HCT116 (cell line): ENCODE data around the gene SIPA1L3. TPM values are rescaled to one million over a fixed set of nuclear protein-coding genes. Genes with fewer than 3 reads are reported as not detected.

Experiments
- ATAC-seq: fragments of 200-7000 bp; cut with Tn5 transposase; 2 replicates; pipeline ENCODE4 v1.9.1; 2020; ENCODE audit warnings: mild to moderate bottlenecking, moderate library complexity
- BruUV-seq: library from RNA; stranded (reverse); fragments of 400-500 nt; replicated peaks from 2 replicates; lab custom pipeline; 2021; lab: Mats Ljungman, UMichigan
- CTCF ChIA-PET: fragments of 300-600 bp; sonication (Branson Sonifier 250); formaldehyde crosslinking; loops from one replicate; lab custom pipeline; 2021; ENCODE audit warnings: antibody characterized with exemption; lab: Charles Lee
- POLR2A ChIA-PET: fragments of 300-600, 350-600 bp; sonication (Branson Sonifier 250); formaldehyde crosslinking; loops from one replicate; lab custom pipeline; 2021; ENCODE audit warnings: antibody characterized with exemption; lab: Charles Lee
- RAD21 ChIA-PET, 2 experiments: fragments of 300-600 bp; sonication (Branson Sonifier 250); formaldehyde crosslinking; loops; one replicate each; lab custom pipeline; 2023; ENCODE audit warnings: low total read pairs in 2 of 2; ENCODE audit not compliant: uncharacterized antibody in 2 of 2, unreplicated experiment in 2 of 2, low non-redundant PET in 1 of 2; lab: Charles Lee
- DNase-seq: peaks from one replicate; pipeline ENCODE4 v3.0.0-alpha.2; 2010; ENCODE audit warnings: low read depth, low spot score
- H2AFZ ChIP-seq: fragments of 200-600 bp; shearing (Covaris generic), sonication (generic); 2 replicates; pipeline ENCODE4 v1.6.1; 2017; ENCODE audit warnings: low read depth, mixed run types, mixed read lengths, antibody characterized with exemption, low read length; ENCODE audit not compliant: poor library complexity, severe bottlenecking
- H3K27ac ChIP-seq: 2 replicates; pipeline ENCODE4 v1.5.1; 2012; ENCODE audit warnings: low read depth, low read length
- H3K27me3 ChIP-seq: fragments of 200-600 bp; sonication (generic); 2 replicates; pipeline ENCODE4 v1.6.1; 2016; ENCODE audit warnings: mixed run types, low read length, mixed read lengths; ENCODE audit not compliant: insufficient read depth
- H3K36me3 ChIP-seq, 2 experiments: fragments of 200-500 bp in 1 of 2; fragments of 200-600 bp in 1 of 2; sonication (Bioruptor generic) in 1 of 2; sonication (generic) in 1 of 2; 2 replicates each; pipeline versions ENCODE4 v1.5.1 to v1.6.1; 2014 to 2016; ENCODE audit warnings: low read length in 2 of 2, inconsistent platforms in 1 of 2, mixed read lengths in 1 of 2, mixed run types in 1 of 2; ENCODE audit not compliant: insufficient read depth in 2 of 2, control insufficient read depth in 1 of 2
- H3K4me1 ChIP-seq, 2 experiments: fragments of 200-600 bp in 1 of 2; sonication (generic) in 1 of 2; 2 replicates each; pipeline versions ENCODE4 v1.5.1 to v1.6.1; 2012 to 2017; ENCODE audit warnings: low read length in 2 of 2, inconsistent platforms in 1 of 2, mild to moderate bottlenecking in 1 of 2, mixed read lengths in 1 of 2, mixed run types in 1 of 2, moderate library complexity in 1 of 2; ENCODE audit not compliant: insufficient read depth in 2 of 2, control insufficient read depth in 1 of 2
- H3K4me2 ChIP-seq: fragments of 200-600 bp; sonication (generic); 2 replicates; pipeline ENCODE4 v1.6.1; 2017; ENCODE audit warnings: mixed run types, low read length, mixed read lengths
- H3K4me3 ChIP-seq, 2 experiments: fragments of 200-600 bp in 1 of 2; sonication (generic) in 1 of 2; replicated peaks in 1 of 2; 2 replicates each; pipeline ENCODE4 v1.5.1; 2011 to 2016; ENCODE audit warnings: low read length in 2 of 2, control low read depth in 1 of 2, low read depth in 1 of 2, mild to moderate bottlenecking in 1 of 2, mixed read lengths in 1 of 2, mixed run types in 1 of 2
- H3K79me2 ChIP-seq: fragments of 200-600 bp; sonication (generic); 2 replicates; pipeline ENCODE4 v1.6.1; 2017; ENCODE audit warnings: mild to moderate bottlenecking, mixed run types, low read length, moderate library complexity, mixed read lengths; ENCODE audit not compliant: insufficient read depth
- H3K9ac ChIP-seq: fragments of 200-600 bp; sonication (generic); 2 replicates; pipeline ENCODE4 v1.6.1; 2016; ENCODE audit warnings: low read length, mixed read lengths
- H3K9me2 ChIP-seq: fragments of 200-600 bp; sonication (generic), shearing (Covaris generic); 2 replicates; pipeline ENCODE4 v1.6.1; 2017; ENCODE audit warnings: mixed run types, mild to moderate bottlenecking, moderate library complexity; ENCODE audit not compliant: insufficient read depth
- H3K9me3 ChIP-seq, 2 experiments: fragments of 200-500 bp in 1 of 2; fragments of 200-600 bp in 1 of 2; sonication (Bioruptor generic) in 1 of 2; sonication (generic) in 1 of 2; 2 replicates each; pipeline ENCODE4 v1.6.1; 2014 to 2017; ENCODE audit warnings: low read length in 2 of 2, mixed read lengths in 2 of 2, inconsistent platforms in 1 of 2, low read depth in 1 of 2, mild to moderate bottlenecking in 1 of 2, mixed run types in 1 of 2, moderate library complexity in 1 of 2; ENCODE audit not compliant: control insufficient read depth in 1 of 2, insufficient read depth in 1 of 2
- H4K20me1 ChIP-seq: fragments of 200-600 bp; sonication (generic), shearing (Covaris generic); 2 replicates; pipeline ENCODE4 v1.6.1; 2017; ENCODE audit warnings: mixed run types, mild to moderate bottlenecking, moderate library complexity; ENCODE audit not compliant: insufficient read depth
- CBX3 ChIP-seq: IDR thresholded peaks from 2 replicates; pipeline ENCODE4 v1.6.1; 2012; ENCODE audit warnings: low read depth
- EGR1 ChIP-seq: IDR thresholded peaks from 2 replicates; pipeline ENCODE4 v1.6.1; 2012; ENCODE audit warnings: low read depth
- EZH2 ChIP-seq: fragments of 200-600 bp; sonication (generic); IDR thresholded peaks from 2 replicates; pipeline ENCODE4 v1.6.1; 2017; ENCODE audit warnings: antibody characterized with exemption, mixed run types
- FOSL1 ChIP-seq: IDR thresholded peaks from 2 replicates; pipeline ENCODE4 v1.6.1; 2012; ENCODE audit warnings: low read depth
- POLR2A ChIP-seq: IDR thresholded peaks from 2 replicates; pipeline ENCODE4 v1.7.0; 2011; ENCODE audit warnings: borderline replicate concordance; ENCODE audit not compliant: insufficient read depth, insufficient read length; ENCODE audit errors: extremely low read depth
- RAD21 ChIP-seq: IDR thresholded peaks from 2 replicates; pipeline ENCODE4 v1.6.1; 2012; ENCODE audit warnings: low read depth, mild to moderate bottlenecking
- TCF7L2 ChIP-seq: IDR thresholded peaks from 2 replicates; pipeline ENCODE4 v1.7.0; 2011; ENCODE audit warnings: borderline replicate concordance, inconsistent platforms; ENCODE audit not compliant: insufficient read depth, insufficient read length; ENCODE audit errors: extremely low read depth
- intact Hi-C: fragments of 100-400 bp; cut with micrococcal nuclease; formaldehyde crosslinking; loops from 2 replicates; pipeline ENCODE4 v1.10.0; 2022
- total RNA-seq: library from RNA; stranded (reverse); gene quantifications from one replicate; pipeline ENCODE4 v1.2.1, GENCODE V29; 2021; ENCODE audit not compliant: unreplicated experiment
- TF ChIP-seq, protein P1 (sequence below), 3 experiments: fragments of 200-600 bp in 1 of 3; sonication (generic) in 1 of 3; IDR thresholded peaks in 2 of 3; conservative IDR thresholded peaks in 1 of 3; 2 replicates each; pipeline ENCODE4 v1.5.1; 2012 to 2017; ENCODE audit warnings: low read depth in 2 of 3, low read length in 2 of 3, antibody characterized with exemption in 1 of 3, borderline replicate concordance in 1 of 3, control low read depth in 1 of 3, mild to moderate bottlenecking in 1 of 3, mixed read lengths in 1 of 3, mixed run types in 1 of 3, moderate library complexity in 1 of 3; ENCODE audit not compliant: insufficient read depth in 1 of 3
- TF ChIP-seq, protein P2 (sequence below): IDR thresholded peaks from 2 replicates; pipeline ENCODE4 v1.6.1; 2012
- TF ChIP-seq, protein P3 (sequence below): IDR thresholded peaks from 2 replicates; pipeline ENCODE4 v1.6.1; 2012

Gene SIPA1L3
- total RNA-seq, 1 experiment from 2014 or later = 41.8 TPM

- Histone ChIP-seq H2AFZ (no peak overlapping the region), H3K4me1 (peaks cover 3 to 5% of the 10 kb centered on the region in 2 experiments; a peak in 2 of 4 replicates), H3K9ac (no peak overlapping the region), H3K9me2 (no peaks in the 10 kb centered on the region), H3K27ac (no peak overlapping the region), H4K20me1 (no peaks in the 10 kb centered on the region)
- DNase-seq = peak; percentile 62
- POLR2A ChIA-PET = interaction anchor here (1.2 kb wide), 1 partner anchor 141 kb away, joined by 3 read pairs; the partner anchor contains the start of gene PSMD8
- CTCF ChIA-PET = interaction anchor here (0.6 to 2.7 kb wide), 9 partner anchors 32 to 697 kb away, joined by 3 to 15 read pairs (median 6); partner anchors contain the start of genes CATSPERG, FAM98C, GGN and MRPS12
- ATAC-seq = peak; percentile 74
- no TSS peak for BruUV-seq
- TF ChIP-seq POLR2A = no peak
- peak; percentile 97 for TF ChIP-seq RAD21
- TF ChIP-seq, protein P1, sequence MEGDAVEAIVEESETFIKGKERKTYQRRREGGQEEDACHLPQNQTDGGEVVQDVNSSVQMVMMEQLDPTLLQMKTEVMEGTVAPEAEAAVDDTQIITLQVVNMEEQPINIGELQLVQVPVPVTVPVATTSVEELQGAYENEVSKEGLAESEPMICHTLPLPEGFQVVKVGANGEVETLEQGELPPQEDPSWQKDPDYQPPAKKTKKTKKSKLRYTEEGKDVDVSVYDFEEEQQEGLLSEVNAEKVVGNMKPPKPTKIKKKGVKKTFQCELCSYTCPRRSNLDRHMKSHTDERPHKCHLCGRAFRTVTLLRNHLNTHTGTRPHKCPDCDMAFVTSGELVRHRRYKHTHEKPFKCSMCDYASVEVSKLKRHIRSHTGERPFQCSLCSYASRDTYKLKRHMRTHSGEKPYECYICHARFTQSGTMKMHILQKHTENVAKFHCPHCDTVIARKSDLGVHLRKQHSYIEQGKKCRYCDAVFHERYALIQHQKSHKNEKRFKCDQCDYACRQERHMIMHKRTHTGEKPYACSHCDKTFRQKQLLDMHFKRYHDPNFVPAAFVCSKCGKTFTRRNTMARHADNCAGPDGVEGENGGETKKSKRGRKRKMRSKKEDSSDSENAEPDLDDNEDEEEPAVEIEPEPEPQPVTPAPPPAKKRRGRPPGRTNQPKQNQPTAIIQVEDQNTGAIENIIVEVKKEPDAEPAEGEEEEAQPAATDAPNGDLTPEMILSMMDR (IDR thresholded peaks at IDR 0.05 in 2 of 3, conservative IDR thresholded peaks at IDR 0.05 in 1 of 3; ENCODE audit: borderline replicate concordance in 1 of 3, insufficient read depth in 1 of 3, low read depth in 2 of 3, low read length in 2 of 3) = peak; percentile 86 to 89 (median 86)
- TF ChIP-seq, all 23 proteins: peak for 2
- intact Hi-C loops = loop anchor here (1.0 to 5.0 kb wide), 2 partner anchors 102 to 169 kb away; partner anchors contain the start of genes CATSPERG and FAM98C
- Histone ChIP-seq H3K27me3 (no peaks in the 10 kb centered on the region), H3K36me3 (no peaks in the 10 kb centered on the region), H3K4me3 (no peak overlapping the region), H3K4me2 (0 out of 2 replicates have a peak overlapping the region, but pooled peaks have one; percentile 2), H3K9me3 (no peaks in the 10 kb centered on the region), H3K79me2 (no peaks in the 10 kb centered on the region)
- RAD21 ChIA-PET = interaction anchor here (0.7 to 1.7 kb wide), 4 partner anchors 10 to 332 kb away, joined by 4 to 6 read pairs (median 5); partner anchors contain the start of gene FAM98C (in 1 of the 2)
Observed at GRCh38 chr19:38233740-38234251, 326.8 kb downstream of the SIPA1L3 start.

DNA sequence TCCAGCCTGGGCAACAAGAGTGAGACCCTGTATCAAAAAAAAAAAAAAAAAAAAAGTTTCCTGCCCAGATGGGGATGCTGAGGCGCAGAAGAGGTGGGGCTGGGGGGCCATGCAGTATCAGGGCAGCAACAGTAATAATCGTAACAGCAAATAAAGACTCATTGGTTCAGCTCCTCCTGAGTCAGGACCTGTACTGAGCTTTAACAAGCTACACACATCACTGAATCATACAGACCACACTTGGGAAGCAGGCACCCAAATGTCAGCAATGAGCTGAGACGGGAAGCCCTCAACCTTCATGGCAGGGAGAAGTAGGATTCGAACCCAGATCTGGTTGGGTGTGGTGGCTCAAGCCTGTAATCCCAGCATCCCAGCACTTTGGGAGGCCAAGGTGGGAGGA, 327.6 kb downstream of the SIPA1L3 start:
- H3K27ac ChIP-seq = no peak overlapping the region
- H3K4me3 ChIP-seq = no peak overlapping the region
- no peaks in the 10 kb centered on the region for H3K9me3 ChIP-seq
- DNase-seq = no peak
- H2AFZ ChIP-seq = no peak overlapping the region
- RAD21 ChIA-PET = interaction anchor here (0.7 to 1.1 kb wide), 5 partner anchors 9 to 333 kb away, joined by 3 to 6 read pairs (median 4); partner anchors contain the start of genes CATSPERG (in 1 of the 2) and PSMD8 (in 1 of the 2)
- ATAC-seq = no peak
- H3K36me3 ChIP-seq = no peaks in the 10 kb centered on the region
- BruUV-seq = no TSS peak
- CTCF ChIA-PET = interaction anchor here (0.8 to 2.7 kb wide), 10 partner anchors 9 to 653 kb away, joined by 3 to 15 read pairs (median 6); partner anchors contain the start of genes CATSPERG, FAM98C, GGN and PSMD8
- H3K9ac ChIP-seq = no peak overlapping the region
- intact Hi-C loops = loop anchor here (1.0 to 5.0 kb wide), 2 partner anchors 101 to 168 kb away; partner anchors contain the start of genes CATSPERG and FAM98C
- H3K79me2 ChIP-seq = no peaks in the 10 kb centered on the region
- no peaks in the 10 kb centered on the region for H3K4me1 ChIP-seq
- H3K27me3 ChIP-seq = no peaks in the 10 kb centered on the region
- H3K9me2 ChIP-seq = no peaks in the 10 kb centered on the region
- H3K4me2 ChIP-seq = no peak overlapping the region
- no peaks in the 10 kb centered on the region for H4K20me1 ChIP-seq
- POLR2A ChIA-PET = interaction anchor here (1.2 kb wide), 1 partner anchor 140 kb away, joined by 3 read pairs; the partner anchor contains the start of gene PSMD8
- no peak for TF ChIP-seq CBX3
- TF ChIP-seq, protein P1 (IDR thresholded peaks at IDR 0.05 in 2 of 3, conservative IDR thresholded peaks at IDR 0.05 in 1 of 3; ENCODE audit: borderline replicate concordance in 1 of 3, insufficient read depth in 1 of 3, low read depth in 2 of 3, low read length in 2 of 3) = no peak
- no peak for TF ChIP-seq EZH2
- TF ChIP-seq TCF7L2 = no peak
- TF ChIP-seq RAD21 = no peak
- TF ChIP-seq FOSL1 = no peak
- no peak for TF ChIP-seq EGR1
- TF ChIP-seq, protein P2, sequence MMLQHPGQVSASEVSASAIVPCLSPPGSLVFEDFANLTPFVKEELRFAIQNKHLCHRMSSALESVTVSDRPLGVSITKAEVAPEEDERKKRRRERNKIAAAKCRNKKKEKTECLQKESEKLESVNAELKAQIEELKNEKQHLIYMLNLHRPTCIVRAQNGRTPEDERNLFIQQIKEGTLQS = no peak
- TF ChIP-seq POLR2A = no peak
- TF ChIP-seq, protein P3, sequence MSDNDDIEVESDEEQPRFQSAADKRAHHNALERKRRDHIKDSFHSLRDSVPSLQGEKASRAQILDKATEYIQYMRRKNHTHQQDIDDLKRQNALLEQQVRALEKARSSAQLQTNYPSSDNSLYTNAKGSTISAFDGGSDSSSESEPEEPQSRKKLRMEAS = no peak
